Osteoblast (primary cell): ENCODE results near the gene CACNA2D3. TPM values are rescaled to one million over a fixed set of nuclear protein-coding genes. Genes with fewer than 3 reads are reported as not detected.

Experiments
- DNase-seq: peaks from one replicate; pipeline ENCODE4 v3.0.0; 2011; ENCODE audit warnings: low spot score, mixed read lengths; ENCODE audit not compliant: insufficient read length; ENCODE audit errors: missing footprints
- H2AFZ ChIP-seq: 2 replicates; pipeline ENCODE4 v1.6.0; 2011; ENCODE audit warnings: mild to moderate bottlenecking, low read length
- H3K27ac ChIP-seq: 2 replicates; pipeline ENCODE4 v1.5.1; 2011; ENCODE audit warnings: mild to moderate bottlenecking, low read depth, low read length, moderate library complexity
- H3K27me3 ChIP-seq: 2 replicates; pipeline ENCODE4 v1.6.0; 2012; ENCODE audit warnings: mild to moderate bottlenecking, control low read depth, inconsistent platforms, low read length, moderate library complexity; ENCODE audit not compliant: insufficient read depth
- H3K36me3 ChIP-seq: 2 replicates; pipeline ENCODE4 v1.5.1; 2011; ENCODE audit warnings: mild to moderate bottlenecking, low read length, control low read depth, moderate library complexity; ENCODE audit not compliant: insufficient read depth
- H3K4me1 ChIP-seq: 2 replicates; pipeline ENCODE4 v1.5.1; 2011; ENCODE audit warnings: mild to moderate bottlenecking, low read length, control low read depth, moderate library complexity; ENCODE audit not compliant: insufficient read depth
- H3K4me2 ChIP-seq: 2 replicates; pipeline ENCODE4 v1.6.0; 2011; ENCODE audit warnings: mild to moderate bottlenecking, low read length; ENCODE audit not compliant: insufficient read depth
- H3K4me3 ChIP-seq: fragments of 200-600 bp; sonication (generic); 3 replicates; pipeline ENCODE4 v1.5.1; 2012; ENCODE audit warnings: mild to moderate bottlenecking, low read length, inconsistent platforms; ENCODE audit not compliant: insufficient read depth
- H3K79me2 ChIP-seq: 2 replicates; pipeline ENCODE4 v1.6.0; 2012; ENCODE audit warnings: mild to moderate bottlenecking, low read length, control low read depth, inconsistent platforms; ENCODE audit not compliant: insufficient read depth
- H3K9me3 ChIP-seq: 2 replicates; pipeline ENCODE4 v1.5.1; 2011; ENCODE audit warnings: low read depth, low read length, control low read depth
- H4K20me1 ChIP-seq: 2 replicates; pipeline ENCODE4 v1.6.0; 2012; ENCODE audit warnings: mild to moderate bottlenecking, low read length, control low read depth; ENCODE audit not compliant: insufficient read depth
- total RNA-seq: library from RNA; depleted of rRNA; stranded (reverse); fragments of >200 nt; gene quantifications from 2 replicates; pipeline ENCODE4 v1.2.3, GENCODE V29; 2012
- TF ChIP-seq, protein P1 (sequence below): IDR thresholded peaks from 2 replicates; pipeline ENCODE4 v1.5.1; 2011; ENCODE audit warnings: mild to moderate bottlenecking, low read depth, low read length, moderate library complexity; ENCODE audit errors: extremely low read depth

The CACNA2D3 gene
- total RNA-seq, 1 donor, result 0.36 TPM

GRCh38 chr3:54225841-54226528, 103.6 kb downstream of the CACNA2D3 start:
- H3K4me1 ChIP-seq, result no peaks in the 10 kb centered on the region
- no peak for DNase-seq
- TF ChIP-seq, protein P1, sequence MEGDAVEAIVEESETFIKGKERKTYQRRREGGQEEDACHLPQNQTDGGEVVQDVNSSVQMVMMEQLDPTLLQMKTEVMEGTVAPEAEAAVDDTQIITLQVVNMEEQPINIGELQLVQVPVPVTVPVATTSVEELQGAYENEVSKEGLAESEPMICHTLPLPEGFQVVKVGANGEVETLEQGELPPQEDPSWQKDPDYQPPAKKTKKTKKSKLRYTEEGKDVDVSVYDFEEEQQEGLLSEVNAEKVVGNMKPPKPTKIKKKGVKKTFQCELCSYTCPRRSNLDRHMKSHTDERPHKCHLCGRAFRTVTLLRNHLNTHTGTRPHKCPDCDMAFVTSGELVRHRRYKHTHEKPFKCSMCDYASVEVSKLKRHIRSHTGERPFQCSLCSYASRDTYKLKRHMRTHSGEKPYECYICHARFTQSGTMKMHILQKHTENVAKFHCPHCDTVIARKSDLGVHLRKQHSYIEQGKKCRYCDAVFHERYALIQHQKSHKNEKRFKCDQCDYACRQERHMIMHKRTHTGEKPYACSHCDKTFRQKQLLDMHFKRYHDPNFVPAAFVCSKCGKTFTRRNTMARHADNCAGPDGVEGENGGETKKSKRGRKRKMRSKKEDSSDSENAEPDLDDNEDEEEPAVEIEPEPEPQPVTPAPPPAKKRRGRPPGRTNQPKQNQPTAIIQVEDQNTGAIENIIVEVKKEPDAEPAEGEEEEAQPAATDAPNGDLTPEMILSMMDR, result no peak

DNA sequence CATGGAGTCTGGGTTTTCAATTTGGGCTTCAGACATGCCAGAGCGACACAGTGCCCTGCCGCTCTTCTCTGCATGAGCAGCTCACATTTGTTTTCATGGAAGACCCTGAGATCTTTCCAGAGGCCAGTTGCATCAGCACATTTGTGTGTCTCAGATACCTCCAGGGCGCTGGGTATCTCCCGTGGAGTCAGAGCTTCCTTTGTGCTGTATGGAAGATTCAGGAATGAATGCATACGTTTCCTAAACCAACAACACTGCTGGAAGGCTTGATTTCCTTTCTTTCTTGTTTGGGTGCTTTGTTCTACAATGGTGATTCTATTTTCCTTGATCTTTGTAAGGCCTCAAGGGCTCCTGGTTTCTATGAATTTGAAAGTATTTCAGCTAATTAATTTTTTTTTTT, 106.5 kb downstream of the CACNA2D3 start:
- Histone ChIP-seq H2AFZ (no peak overlapping the region), H3K4me1 (no peaks in the 10 kb centered on the region), H3K27me3 (no peaks in the 10 kb centered on the region), H4K20me1 (no peaks in the 10 kb centered on the region), H3K27ac (no peak overlapping the region), H3K9me3 (no peaks in the 10 kb centered on the region), H3K36me3 (no peaks in the 10 kb centered on the region), H3K4me2 (no peak overlapping the region), H3K4me3 (no peak overlapping the region), H3K79me2 (no peaks in the 10 kb centered on the region)
- no peak for DNase-seq
- TF ChIP-seq, protein P1, result no peak

More at GRCh38 chr3:54225841-54226528, 103.6 kb downstream of the CACNA2D3 start:
- Histone ChIP-seq H3K27ac (no peak overlapping the region), H4K20me1 (no peaks in the 10 kb centered on the region), H3K79me2 (no peaks in the 10 kb centered on the region), H3K27me3 (no peaks in the 10 kb centered on the region), H3K4me3 (no peak overlapping the region), H2AFZ (no peak overlapping the region), H3K4me2 (no peak overlapping the region), H3K9me3 (no peaks in the 10 kb centered on the region), H3K36me3 (no peaks in the 10 kb centered on the region)

GRCh38 chr3:54232618-54233017, 110.3 kb downstream of the CACNA2D3 start:
- Histone ChIP-seq H4K20me1 (no peaks in the 10 kb centered on the region), H2AFZ (no peak overlapping the region), H3K36me3 (no peaks in the 10 kb centered on the region), H3K79me2 (no peaks in the 10 kb centered on the region), H3K4me1 (no peaks in the 10 kb centered on the region), H3K27ac (no peak overlapping the region), H3K4me3 (no peak overlapping the region), H3K27me3 (no peaks in the 10 kb centered on the region), H3K9me3 (peaks cover 2% of the 10 kb centered on the region), H3K4me2 (no peak overlapping the region)
- TF ChIP-seq, protein P1, result no peak
- no peak for DNase-seq

GRCh38 chr3:54235998-54236397, 113.6 kb downstream of the CACNA2D3 start:
- H3K79me2 ChIP-seq, result no peaks in the 10 kb centered on the region
- H3K36me3 ChIP-seq, result no peaks in the 10 kb centered on the region

More at GRCh38 chr3:54235998-54236397, 113.6 kb downstream of the CACNA2D3 start:
- no peak overlapping the region for H3K27ac ChIP-seq
- H4K20me1 ChIP-seq, result no peaks in the 10 kb centered on the region
- TF ChIP-seq, protein P1, result no peak
- no peaks in the 10 kb centered on the region for H3K4me1 ChIP-seq
- peaks cover 2% of the 10 kb centered on the region for H3K9me3 ChIP-seq
- no peak overlapping the region for H2AFZ ChIP-seq
- H3K27me3 ChIP-seq, result no peaks in the 10 kb centered on the region
- DNase-seq, result no peak
- no peak overlapping the region for H3K4me3 ChIP-seq
- no peak overlapping the region for H3K4me2 ChIP-seq
